GM18951 (cell line): Measurements from ENCODE around the gene DNAJB9.
"Not testable (repeated sequence)": the region's sequence is repeated elsewhere in the genome, so short reads cannot be mapped to it uniquely, and the experiment has no call there.

Experiments used
- POLR2A ChIP-seq: IDR thresholded peaks from 4 replicates; pipeline ENCODE4 v1.6.1; 2011; ENCODE audit warnings: mild to moderate bottlenecking; ENCODE audit not compliant: insufficient read length, insufficient read depth; ENCODE audit errors: extremely low read depth
- in situ Hi-C: fragments of 300-500 bp; cut with MboI; formaldehyde crosslinking; loops from one replicate; pipeline ENCODE4 v1.12.0; 2022; ENCODE audit warnings: low sequenced_read_pairs, mixed read lengths, inconsistent platforms; ENCODE audit not compliant: unreplicated experiment

DNAJB9 gene

GRCh38 chr7:108569381-108570145 lies at the start of gene DNAJB9, which contains the start of gene THAP5:
DNAJB9 (plus strand) TSS chr7:108569874; CDS start chr7:108571727, 1,853 bp downstream.
THAP5 (minus strand) TSS chr7:108569706; CDS start chr7:108569569, 137 bp downstream.
- in situ Hi-C loops: no loop called here
- peak; percentile 90 for TF ChIP-seq POLR2A

DNA sequence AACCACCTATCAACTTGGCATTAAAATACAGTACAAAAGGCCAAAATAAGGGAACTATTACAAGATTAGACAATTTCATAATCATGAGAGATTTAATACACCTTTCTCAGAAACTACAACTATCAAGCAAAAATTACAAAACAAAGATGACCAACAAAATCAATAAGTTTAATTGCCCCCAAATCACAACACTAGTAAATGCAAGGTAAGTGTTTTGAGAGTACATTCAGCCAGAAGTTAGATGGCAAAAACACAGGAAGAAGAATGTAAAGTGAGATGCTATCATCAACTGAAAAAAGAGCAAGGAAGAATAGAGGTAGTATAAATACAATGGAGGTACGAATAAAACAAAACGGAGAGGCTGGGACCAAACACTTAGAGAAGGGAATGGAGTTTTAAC lies 46.9 kb upstream of the DNAJB9 start:
- no peak for TF ChIP-seq POLR2A
- in situ Hi-C loops: no loop called here

GRCh38 chr7:108525327-108525984 lies 44.2 kb upstream of the DNAJB9 start:
- TF ChIP-seq POLR2A: no peak
- in situ Hi-C loops: no loop called here

GRCh38 chr7:108525985-108526767 lies 43.5 kb upstream of the DNAJB9 start, which contains the start of gene PNPLA8:
PNPLA8 (minus strand) TSS chr7:108526135; CDS start chr7:108515491, 10,644 bp downstream.
- in situ Hi-C loops: no loop called here
- TF ChIP-seq POLR2A: peak; percentile 85

- in situ Hi-C loops: no loop called here
- no peak for TF ChIP-seq POLR2A
These were observed 43.0 kb upstream of the DNAJB9 start for GRCh38 chr7:108526768-108527017.

DNA sequence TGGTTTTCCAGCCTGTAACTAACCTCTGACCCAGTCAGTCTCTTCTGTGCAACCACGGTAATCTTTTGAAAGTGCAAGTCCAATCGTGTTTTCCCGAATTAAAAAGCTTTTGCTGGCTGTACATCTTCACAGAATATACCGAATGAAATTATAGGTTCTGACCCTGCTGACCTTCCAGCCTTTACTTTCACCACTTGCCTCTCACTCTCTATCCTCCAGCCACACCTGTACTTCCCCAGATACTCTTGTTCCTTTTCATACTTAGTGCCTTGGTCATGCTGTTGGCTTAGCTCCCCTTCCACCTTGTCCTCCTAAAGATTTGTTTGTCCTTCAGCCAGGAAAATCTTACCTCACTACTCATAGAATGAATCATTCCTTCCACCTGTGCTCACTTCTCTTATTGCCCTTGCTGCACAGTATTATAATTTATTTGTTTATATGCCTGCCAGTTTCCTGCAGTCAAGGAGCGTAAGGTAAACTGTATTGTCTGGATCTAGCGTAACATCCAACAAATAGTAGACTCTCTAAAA lies 41.4 kb upstream of the DNAJB9 start:
- no peak for TF ChIP-seq POLR2A
- in situ Hi-C loops: no loop called here

DNA sequence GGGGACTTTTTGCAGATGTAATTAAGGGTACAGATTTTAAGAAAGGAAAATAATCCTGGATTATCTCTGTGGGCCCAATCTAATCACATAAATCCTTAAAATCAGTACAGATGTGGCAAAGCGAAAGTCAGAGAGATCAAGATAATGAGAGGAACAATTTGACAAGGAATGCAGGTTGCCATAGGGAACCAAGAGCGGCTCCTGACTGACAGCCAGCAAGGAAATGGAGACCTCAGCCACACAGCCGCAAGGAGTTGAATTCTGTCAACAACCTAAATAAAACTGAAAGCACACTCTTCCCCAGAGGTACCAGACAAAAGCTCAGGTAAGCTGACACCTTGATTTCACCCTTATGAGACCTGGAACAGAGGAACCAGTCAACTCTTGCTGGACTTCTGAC lies 40.3 kb upstream of the DNAJB9 start:
- no peak for TF ChIP-seq POLR2A
- in situ Hi-C loops: no loop called here

DNA sequence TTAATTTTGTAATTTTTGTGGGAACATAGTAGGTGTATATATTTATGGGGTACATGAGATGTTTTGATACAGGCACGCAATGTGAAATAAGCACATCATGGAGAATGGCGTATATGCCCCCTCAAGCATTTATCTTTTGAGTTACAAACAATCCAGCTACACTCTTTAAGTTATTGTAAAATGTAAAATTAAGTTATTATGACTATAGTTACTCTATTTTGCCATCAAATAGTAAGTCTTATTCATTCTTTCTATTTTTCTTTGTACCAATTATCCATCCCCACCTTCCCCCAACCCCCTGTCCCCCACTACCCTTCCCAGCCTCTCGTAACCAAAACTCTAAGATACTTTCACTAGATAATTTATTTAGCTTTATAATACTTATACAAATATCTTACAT lies 36.0 kb upstream of the DNAJB9 start:
- no peak for TF ChIP-seq POLR2A
- in situ Hi-C loops: no loop called here

DNA sequence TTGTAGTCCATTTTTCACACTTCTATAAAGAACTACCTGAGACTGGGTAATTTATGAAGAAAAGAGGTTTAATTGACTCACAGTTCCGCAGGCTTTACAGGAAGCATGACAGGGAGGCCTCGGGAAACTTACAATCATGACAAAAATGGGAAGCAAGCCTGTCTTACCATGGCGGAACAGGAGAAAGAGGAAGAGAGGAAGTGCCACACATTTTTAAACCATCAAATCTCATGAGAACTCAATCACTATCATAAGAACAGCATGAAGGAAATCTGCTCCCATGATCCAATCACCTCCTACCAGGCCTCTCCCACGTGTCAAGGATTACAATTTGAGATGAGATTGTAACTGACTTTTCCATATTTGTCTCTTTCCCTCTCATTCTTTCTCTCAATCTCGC lies 34.4 kb upstream of the DNAJB9 start:
- in situ Hi-C loops: no loop called here
- TF ChIP-seq POLR2A: no peak

DNA sequence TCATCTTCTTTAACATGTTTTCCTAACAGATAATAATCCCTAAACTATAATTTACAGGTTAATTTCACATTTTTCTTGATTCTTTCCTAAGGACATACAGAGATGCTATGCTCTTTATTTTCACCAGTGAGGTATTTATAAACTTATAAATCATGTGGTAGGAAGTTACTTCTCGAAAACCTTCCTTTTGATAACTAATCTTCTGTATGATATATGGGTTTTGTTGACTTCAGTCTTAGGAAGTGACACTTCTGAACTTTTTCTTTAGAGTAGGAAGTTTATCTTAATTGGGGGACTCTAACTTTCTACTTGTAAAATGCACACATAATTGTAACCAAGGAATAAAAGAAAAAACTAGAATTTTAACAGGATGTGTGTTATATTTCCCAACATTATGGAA lies 33.9 kb upstream of the DNAJB9 start:
- in situ Hi-C loops: no loop called here
- no peak for TF ChIP-seq POLR2A

- in situ Hi-C loops: no loop called here
- no peak for TF ChIP-seq POLR2A
These were observed 32.4 kb upstream of the DNAJB9 start for GRCh38 chr7:108537229-108537628.

DNA sequence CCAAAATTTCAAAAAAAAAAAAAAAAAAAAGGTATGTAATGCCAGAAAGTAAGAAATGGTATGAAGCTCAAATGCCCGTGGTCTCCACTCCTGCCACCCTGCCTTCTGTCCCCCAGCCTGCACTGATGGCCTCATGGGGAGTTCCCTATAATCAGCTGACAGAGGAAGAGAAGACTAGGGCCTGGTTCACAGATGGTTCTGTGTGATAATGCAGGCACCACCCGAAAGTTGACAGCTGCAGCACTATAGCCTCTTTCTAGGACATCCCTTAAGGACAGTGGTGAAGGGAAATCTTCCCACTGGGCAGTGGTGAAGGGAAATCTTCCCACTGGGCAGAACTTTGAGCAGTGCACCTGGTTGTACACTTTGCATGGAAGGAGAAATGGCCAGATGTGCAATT lies 31.4 kb upstream of the DNAJB9 start:
- in situ Hi-C loops: not testable (repeated sequence)

- in situ Hi-C loops: not testable (repeated sequence)
These were observed 31.0 kb upstream of the DNAJB9 start for GRCh38 chr7:108538685-108539084.

DNA sequence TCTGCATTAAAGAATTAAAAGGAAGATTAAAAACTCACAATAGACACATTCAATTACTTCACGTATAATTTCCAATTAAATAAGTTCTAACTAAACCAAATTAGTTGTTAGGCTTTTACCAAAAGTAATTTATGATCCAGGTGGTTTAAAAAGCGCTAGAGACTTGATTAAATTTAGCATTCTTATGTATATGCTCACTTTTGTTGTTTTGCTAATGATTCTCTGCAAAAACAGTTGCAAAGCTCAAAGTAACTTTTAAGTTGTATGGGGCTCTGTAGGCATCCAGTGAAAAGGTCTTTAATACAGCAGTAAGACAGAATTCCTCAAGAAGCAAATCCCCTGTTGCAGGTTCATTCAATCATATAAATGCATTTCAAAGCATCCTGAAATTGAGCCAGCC lies 28.2 kb upstream of the DNAJB9 start:
- in situ Hi-C loops: no loop called here
- TF ChIP-seq POLR2A: no peak

- in situ Hi-C loops: not testable (repeated sequence)
These were observed 21.4 kb upstream of the DNAJB9 start for GRCh38 chr7:108548141-108548896.

GRCh38 chr7:108556665-108557064 lies 13.0 kb upstream of the DNAJB9 start:
- in situ Hi-C loops: not testable (repeated sequence)
